H1 (cell line): Measurements from ENCODE around the gene SERPINB1. TPM values are rescaled to one million over a fixed set of nuclear protein-coding genes. Genes with fewer than 3 reads are reported as not detected.

Source experiments
- CTCF ChIA-PET: fragments of 300-600 bp; sonication (Branson Sonifier 250); formaldehyde crosslinking; loops from one replicate; lab custom pipeline; 2021; ENCODE audit not compliant: partially characterized antibody; lab: Charles Lee
- POLR2A ChIA-PET: fragments of 300-600 bp; sonication (Branson Sonifier 250); formaldehyde crosslinking; loops from one replicate; lab custom pipeline; 2021; ENCODE audit warnings: inconsistent platforms; ENCODE audit not compliant: partially characterized antibody; lab: Charles Lee
- DNase-seq, 2 experiments: peaks; one replicate each; pipeline versions ENCODE4 v3.0.0 to v3.0.0-alpha.2; 2010 to 2022; ENCODE audit warnings: low spot score in 2 of 2, low read depth in 1 of 2, mixed read lengths in 1 of 2
- FAIRE-seq: peaks from 2 replicates; lab custom pipeline; 2011; peaks lifted over from hg19 to GRCh38; lab: Jason Lieb, UNC
- H2AFZ ChIP-seq: 2 replicates; pipeline ENCODE4 v1.8.1; 2012; ENCODE audit warnings: low read length, inconsistent platforms
- H2AK5ac ChIP-seq: 2 replicates; pipeline ENCODE4 v1.6.1; 2013; ENCODE audit warnings: low read depth, low read length
- H2BK120ac ChIP-seq: replicated peaks from 2 replicates; pipeline ENCODE3; 2013; ENCODE audit warnings: low read depth, low read length, inconsistent platforms
- H2BK12ac ChIP-seq: 2 replicates; pipeline ENCODE4 v1.6.1; 2013; ENCODE audit warnings: low read depth, low read length
- H2BK15ac ChIP-seq: 2 replicates; pipeline ENCODE4 v1.6.1; 2013; ENCODE audit warnings: low read length
- H2BK20ac ChIP-seq: 2 replicates; pipeline ENCODE4 v1.6.1; 2013; ENCODE audit warnings: low read length
- H2BK5ac ChIP-seq: 2 replicates; pipeline ENCODE4 v1.6.1; 2013; ENCODE audit warnings: low read depth, low read length
- H3K14ac ChIP-seq: 2 replicates; pipeline ENCODE4 v1.6.1; 2013; ENCODE audit warnings: inconsistent platforms; ENCODE audit not compliant: insufficient read length
- H3K18ac ChIP-seq: 2 replicates; pipeline ENCODE4 v1.6.1; 2013; ENCODE audit warnings: low read length; ENCODE audit errors: extremely low read depth
- H3K23ac ChIP-seq: 2 replicates; pipeline ENCODE4 v1.6.1; 2013; ENCODE audit warnings: inconsistent platforms; ENCODE audit not compliant: insufficient read length
- H3K23me2 ChIP-seq: 2 replicates; pipeline ENCODE4 v1.6.1; 2013; ENCODE audit warnings: low read depth, low read length
- H3K27ac ChIP-seq: 2 replicates; pipeline ENCODE4 v1.6.1; 2011; ENCODE audit warnings: low read depth, low read length, inconsistent platforms
- H3K27me3 ChIP-seq, 4 experiments: replicated peaks in 1 of 4; 1 replicate in 1 of 4; 2 replicates in 3 of 4; pipeline versions ENCODE4 v1.6.1 to v1.8.1; 2011 to 2013; ENCODE audit warnings: low read length in 3 of 4, mild to moderate bottlenecking in 3 of 4, inconsistent platforms in 2 of 4, mixed read lengths in 2 of 4, moderate library complexity in 1 of 4; ENCODE audit not compliant: control insufficient read depth in 3 of 4, insufficient read depth in 3 of 4; ENCODE audit errors: extremely low read depth in 1 of 4
- H3K36me3 ChIP-seq, 4 experiments: 2 replicates each; pipeline versions ENCODE4 v1.6.1 to v1.8.1; 2011 to 2013; ENCODE audit warnings: mild to moderate bottlenecking in 4 of 4, low read length in 3 of 4, moderate library complexity in 2 of 4, control low read depth in 1 of 4, inconsistent platforms in 1 of 4; ENCODE audit not compliant: insufficient read depth in 4 of 4, control insufficient read depth in 2 of 4
- H3K4ac ChIP-seq: replicated peaks from 2 replicates; pipeline ENCODE3; 2013; ENCODE audit warnings: low read length, low read depth, mixed read lengths, inconsistent platforms; ENCODE audit not compliant: insufficient read length
- H3K4me1 ChIP-seq, 4 experiments: replicated peaks in 1 of 4; 1 replicate in 1 of 4; 2 replicates in 3 of 4; pipeline versions ENCODE4 v1.6.1 to v1.8.1; 2011 to 2013; ENCODE audit warnings: low read length in 3 of 4, inconsistent platforms in 2 of 4, mixed read lengths in 1 of 4; ENCODE audit not compliant: insufficient read depth in 4 of 4, control insufficient read depth in 3 of 4
- H3K4me2 ChIP-seq, 2 experiments: 2 replicates each; pipeline versions ENCODE4 v1.6.1 to v1.8.1; 2011 to 2013; ENCODE audit warnings: low read depth in 2 of 2, low read length in 2 of 2, control low read depth in 1 of 2, inconsistent platforms in 1 of 2, mild to moderate bottlenecking in 1 of 2; ENCODE audit not compliant: insufficient read depth in 1 of 2
- H3K4me3 ChIP-seq, 4 experiments: fragments of 200-600, 300-600 bp in 1 of 4; sonication (generic), shearing (Covaris generic), sonication (Bioruptor Twin) in 1 of 4; 2 replicates each; pipeline versions ENCODE4 v1.5.1 to v1.8.1; 2011 to 2016; ENCODE audit warnings: low read length in 4 of 4, low read depth in 3 of 4, control low read depth in 2 of 4, inconsistent platforms in 2 of 4, mild to moderate bottlenecking in 2 of 4, mixed read lengths in 1 of 4, moderate library complexity in 1 of 4; ENCODE audit not compliant: insufficient read depth in 2 of 4; ENCODE audit errors: extremely low read depth in 1 of 4
- H3K56ac ChIP-seq: replicated peaks from 2 replicates; pipeline ENCODE3; 2013; ENCODE audit warnings: low read depth, mild to moderate bottlenecking, mixed read lengths, low read length, inconsistent platforms; ENCODE audit not compliant: insufficient read length
- H3K79me1 ChIP-seq: 2 replicates; pipeline ENCODE4 v1.6.1; 2013; ENCODE audit warnings: low read depth, low read length, control low read depth
- H3K79me2 ChIP-seq, 2 experiments: 2 replicates each; pipeline versions ENCODE4 v1.6.1 to v1.8.1; 2012 to 2013; ENCODE audit warnings: low read length in 2 of 2, mild to moderate bottlenecking in 2 of 2, inconsistent platforms in 1 of 2; ENCODE audit not compliant: insufficient read depth in 2 of 2, control insufficient read depth in 1 of 2
- H3K9ac ChIP-seq, 4 experiments: replicated peaks in 1 of 4; 1 replicate in 1 of 4; 2 replicates in 3 of 4; pipeline versions ENCODE4 v1.6.1 to v1.8.1; 2011 to 2013; ENCODE audit warnings: low read depth in 3 of 4, low read length in 3 of 4, control low read depth in 2 of 4, mild to moderate bottlenecking in 2 of 4, moderate library complexity in 2 of 4, inconsistent platforms in 1 of 4; ENCODE audit errors: extremely low read depth in 1 of 4
- H3K9me3 ChIP-seq, 2 experiments: 2 replicates each; pipeline versions ENCODE4 v1.6.1 to v1.8.1; 2012 to 2013; ENCODE audit warnings: mild to moderate bottlenecking in 2 of 2, moderate library complexity in 2 of 2, control low read depth in 1 of 2, inconsistent platforms in 1 of 2, low read depth in 1 of 2, low read length in 1 of 2, mixed read lengths in 1 of 2; ENCODE audit not compliant: insufficient read depth in 2 of 2
- H4K20me1 ChIP-seq, 2 experiments: replicated peaks in 1 of 2; 2 replicates each; pipeline versions ENCODE3 to v1.8.1; 2011 to 2013; ENCODE audit warnings: inconsistent platforms in 2 of 2, low read length in 2 of 2, mild to moderate bottlenecking in 1 of 2; ENCODE audit not compliant: insufficient read depth in 2 of 2, control insufficient read depth in 1 of 2
- H4K5ac ChIP-seq: 2 replicates; pipeline ENCODE4 v1.6.1; 2013; ENCODE audit warnings: low read length, low read depth, mixed read lengths, inconsistent platforms; ENCODE audit not compliant: insufficient read length
- H4K8ac ChIP-seq: 2 replicates; pipeline ENCODE4 v1.8.0; 2013; ENCODE audit warnings: mild to moderate bottlenecking, moderate library complexity, low read length, inconsistent platforms; ENCODE audit not compliant: insufficient read depth; ENCODE audit errors: extremely low read depth
- H4K91ac ChIP-seq: replicated peaks from 2 replicates; pipeline ENCODE3; 2013; ENCODE audit warnings: low read length, mixed read lengths, inconsistent platforms; ENCODE audit not compliant: insufficient read length
- CHD2 ChIP-seq: IDR thresholded peaks from 2 replicates; pipeline ENCODE4 v1.6.1; 2012; ENCODE audit warnings: low read length, improper control_type of control experiment
- WGBS, 2 experiments: shearing (Covaris generic) in 1 of 2; methylation state at CpG; one replicate each; pipeline versions ENCODE4 v1.1.6 to v1.1.7; 2013 to 2015; ENCODE audit warnings: low lambda C conversion rate in 2 of 2, mixed read lengths in 2 of 2, inconsistent platforms in 1 of 2, low coverage in 1 of 2, missing lambda C conversion rate in 1 of 2; ENCODE audit not compliant: insufficient replicate concordance in 2 of 2, insufficient coverage in 1 of 2, insufficient read length in 1 of 2; ENCODE audit errors: extremely low coverage in 1 of 2, missing lambda C conversion rate in 1 of 2; 5-methylcytosine and 5-hydroxymethylcytosine counted together
- polyA plus RNA-seq, 7 experiments: library from polyadenylated mRNA; depleted of rRNA in 3 of 7; stranded (reverse) in 5 of 7; unstranded in 2 of 7; fragments of >200 nt in 5 of 7; fragments of 200-250 nt in 2 of 7; gene quantifications; 1 replicate in 5 of 7; 2 replicates in 1 of 7; 4 replicates in 1 of 7; pipeline versions ENCODE4 v1.2.1 to v1.2.3, GENCODE V29; 2011 to 2013; ENCODE audit warnings: missing spikeins in 2 of 7, mixed read lengths in 2 of 7
- total RNA-seq: library from RNA; stranded (reverse); fragmentation: NEBNext Ultra II Directional; extraction: Animal tissue kit (Norgen Biotek cat#: 25700); gene quantifications from 2 replicates; pipeline ENCODE4 v1.2.1, GENCODE V29; 2021

The SERPINB1 gene
- total and polyA plus RNA-seq, 2 of the 8 experiments (the other 6 are each of a cell fraction or from before 2014, with no cell fraction given), result 8.1 to 17.3 TPM

DNA sequence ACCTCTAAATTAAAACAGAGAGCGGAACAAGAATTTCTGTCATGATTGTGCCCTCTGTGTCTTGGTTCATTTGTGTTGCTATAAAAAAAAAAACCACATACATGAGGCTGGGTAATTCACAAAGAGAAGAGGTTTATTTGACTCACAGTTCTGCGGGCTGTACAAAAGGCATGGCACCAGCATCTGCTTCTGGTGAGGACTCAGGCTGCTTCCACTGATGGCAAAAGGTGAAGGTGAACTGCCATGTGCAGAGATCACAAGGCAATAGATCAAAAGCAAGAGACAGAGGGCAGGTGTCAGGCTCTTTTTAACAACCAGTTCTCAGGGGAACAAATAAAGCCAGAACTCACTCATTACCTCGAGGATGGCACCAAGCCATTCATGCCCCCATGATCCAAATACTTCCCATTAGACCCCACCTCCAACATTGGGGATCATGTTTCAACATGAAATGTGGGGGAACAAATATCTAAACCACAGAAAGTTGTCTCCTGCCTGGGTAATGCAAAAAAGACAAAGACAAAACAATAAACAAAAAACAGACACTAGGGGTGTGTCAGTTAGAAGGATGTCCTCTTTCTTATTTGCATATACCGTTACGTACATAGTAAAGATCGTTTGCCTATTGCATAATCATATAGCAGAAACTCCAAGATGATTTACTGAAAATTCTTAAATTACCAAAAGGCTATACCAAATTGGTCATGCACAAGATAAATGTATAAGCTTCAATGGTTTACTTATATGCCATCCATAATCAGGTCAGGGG lies 44.5 kb upstream of the SERPINB1 start:
- FAIRE-seq, result peak; percentile 45
- Histone ChIP-seq H3K4me2 (no peak overlapping the region), H3K79me2 (no peaks in the 10 kb centered on the region), H3K14ac (no peak overlapping the region), H3K4ac (no peak overlapping the region), H2AK5ac (no peak overlapping the region), H4K8ac (no peak overlapping the region; the same call in 1 of the 2 replicates), H3K4me1 (peaks cover 0 to 8% (median 3%) of the 10 kb centered on the region in 4 experiments; a peak in 4 of 7 replicates), H3K23ac (no peak overlapping the region), H4K20me1 (peaks cover 0 to 1% of the 10 kb centered on the region in 2 experiments), H3K27ac (no peak overlapping the region), H2BK5ac (no peak overlapping the region), H2BK12ac (no peak overlapping the region), H3K36me3 (peaks cover 2 to 29% (median 11%) of the 10 kb centered on the region in 4 experiments; a peak in 7 of 8 replicates), H2BK20ac (no peak overlapping the region), H4K91ac (no peak overlapping the region), H3K4me3 (no peak overlapping the region), H3K23me2 (no peaks in the 10 kb centered on the region), H2BK120ac (no peak overlapping the region), H3K9ac (no peak overlapping the region), H3K27me3 (no peaks in the 10 kb centered on the region), H3K56ac (no peak overlapping the region), H2BK15ac (no peak overlapping the region), H4K5ac (no peak overlapping the region), H2AFZ (no peak overlapping the region), H3K18ac (0 out of 2 replicates have a peak overlapping the region, but pooled peaks have one; percentile 39), H3K9me3 (no peaks in the 10 kb centered on the region), H3K79me1 (no peaks in the 10 kb centered on the region)
- POLR2A ChIA-PET, result no interaction called here
- WGBS, 2 experiments, result 72% methylated on average over 6 of the region's 6 CpGs; no CpG with 5 or more reads in 1 of the 2 experiments
- CTCF ChIA-PET, result no interaction called here
- no peak for TF ChIP-seq CHD2
- DNase-seq, result no peak
